ENCODE measurements around the gene AATK. TPM values are rescaled to one million over a fixed set of nuclear protein-coding genes. Genes with fewer than 3 reads are reported as not detected.
A peak's percentile ranks its signal among the peaks of the same experiment; 100 is the strongest.

The AATK gene
- total and polyA plus RNA-seq, 2 of the 13 experiments (the other 11 are each of a cell fraction or from before 2014, with no cell fraction given) = 2.9 to 8.4 TPM

DNA sequence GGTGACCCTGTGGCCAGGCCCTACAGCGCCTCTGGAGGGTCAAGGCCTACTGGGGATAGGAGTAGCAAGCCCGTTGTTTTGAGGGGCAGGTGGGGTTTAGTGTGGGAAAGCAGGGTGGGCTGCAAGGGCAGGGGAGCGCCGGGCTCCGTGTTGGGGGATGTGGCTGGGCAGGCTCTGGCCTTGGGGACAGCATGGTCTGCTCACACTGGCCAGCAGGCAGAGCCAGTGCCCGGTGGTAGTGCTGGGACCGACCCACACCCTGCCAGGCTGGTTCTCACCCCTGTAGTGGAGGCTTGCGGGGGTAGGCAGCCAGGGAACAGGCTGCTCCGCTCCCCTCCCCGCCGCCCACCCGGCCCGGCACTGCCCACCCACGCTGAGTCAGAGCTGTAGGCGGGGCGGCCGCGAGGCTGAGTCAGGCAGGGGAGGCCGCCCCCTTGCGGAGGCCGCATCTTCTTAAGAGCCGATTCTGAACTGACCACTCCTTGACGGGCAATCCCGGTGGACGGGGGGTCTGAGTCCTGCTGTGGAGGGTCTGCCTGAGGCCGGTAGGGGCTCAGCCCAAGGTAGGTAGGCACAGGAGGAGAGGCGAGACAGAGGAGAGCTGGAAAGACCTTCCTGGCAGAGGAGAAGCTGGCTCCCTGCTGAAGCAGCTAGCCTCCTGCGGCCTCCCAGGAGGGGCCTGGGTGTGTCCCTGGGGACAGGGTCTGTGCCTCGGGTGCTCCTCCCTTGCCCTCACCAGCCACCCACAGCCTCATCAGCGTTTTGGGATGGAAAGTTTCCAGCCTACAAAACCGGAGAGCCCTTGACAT is 68.7 kb downstream of the AATK start (continued):
- TF ChIP-seq, protein P1, sequence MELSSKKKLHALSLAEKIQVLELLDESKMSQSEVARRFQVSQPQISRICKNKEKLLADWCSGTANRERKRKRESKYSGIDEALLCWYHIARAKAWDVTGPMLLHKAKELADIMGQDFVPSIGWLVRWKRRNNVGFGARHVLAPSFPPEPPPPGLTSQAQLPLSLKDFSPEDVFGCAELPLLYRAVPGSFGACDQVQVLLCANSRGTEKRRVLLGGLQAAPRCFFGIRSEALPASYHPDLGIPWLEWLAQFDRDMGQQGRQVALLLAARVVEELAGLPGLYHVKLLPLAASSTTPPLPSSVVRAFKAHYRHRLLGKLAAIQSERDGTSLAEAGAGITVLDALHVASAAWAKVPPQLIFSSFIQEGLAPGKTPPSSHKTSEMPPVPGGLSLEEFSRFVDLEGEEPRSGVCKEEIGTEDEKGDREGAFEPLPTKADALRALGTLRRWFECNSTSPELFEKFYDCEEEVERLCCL (CRISPR knock-in tag; IDR thresholded peaks at IDR 0.05; ENCODE audit: borderline replicate concordance) = no peak
- no peak for TF ChIP-seq PHB2 (IDR thresholded peaks at IDR 0.05; ENCODE audit: partially characterized antibody)
- TF ChIP-seq, protein P2, sequence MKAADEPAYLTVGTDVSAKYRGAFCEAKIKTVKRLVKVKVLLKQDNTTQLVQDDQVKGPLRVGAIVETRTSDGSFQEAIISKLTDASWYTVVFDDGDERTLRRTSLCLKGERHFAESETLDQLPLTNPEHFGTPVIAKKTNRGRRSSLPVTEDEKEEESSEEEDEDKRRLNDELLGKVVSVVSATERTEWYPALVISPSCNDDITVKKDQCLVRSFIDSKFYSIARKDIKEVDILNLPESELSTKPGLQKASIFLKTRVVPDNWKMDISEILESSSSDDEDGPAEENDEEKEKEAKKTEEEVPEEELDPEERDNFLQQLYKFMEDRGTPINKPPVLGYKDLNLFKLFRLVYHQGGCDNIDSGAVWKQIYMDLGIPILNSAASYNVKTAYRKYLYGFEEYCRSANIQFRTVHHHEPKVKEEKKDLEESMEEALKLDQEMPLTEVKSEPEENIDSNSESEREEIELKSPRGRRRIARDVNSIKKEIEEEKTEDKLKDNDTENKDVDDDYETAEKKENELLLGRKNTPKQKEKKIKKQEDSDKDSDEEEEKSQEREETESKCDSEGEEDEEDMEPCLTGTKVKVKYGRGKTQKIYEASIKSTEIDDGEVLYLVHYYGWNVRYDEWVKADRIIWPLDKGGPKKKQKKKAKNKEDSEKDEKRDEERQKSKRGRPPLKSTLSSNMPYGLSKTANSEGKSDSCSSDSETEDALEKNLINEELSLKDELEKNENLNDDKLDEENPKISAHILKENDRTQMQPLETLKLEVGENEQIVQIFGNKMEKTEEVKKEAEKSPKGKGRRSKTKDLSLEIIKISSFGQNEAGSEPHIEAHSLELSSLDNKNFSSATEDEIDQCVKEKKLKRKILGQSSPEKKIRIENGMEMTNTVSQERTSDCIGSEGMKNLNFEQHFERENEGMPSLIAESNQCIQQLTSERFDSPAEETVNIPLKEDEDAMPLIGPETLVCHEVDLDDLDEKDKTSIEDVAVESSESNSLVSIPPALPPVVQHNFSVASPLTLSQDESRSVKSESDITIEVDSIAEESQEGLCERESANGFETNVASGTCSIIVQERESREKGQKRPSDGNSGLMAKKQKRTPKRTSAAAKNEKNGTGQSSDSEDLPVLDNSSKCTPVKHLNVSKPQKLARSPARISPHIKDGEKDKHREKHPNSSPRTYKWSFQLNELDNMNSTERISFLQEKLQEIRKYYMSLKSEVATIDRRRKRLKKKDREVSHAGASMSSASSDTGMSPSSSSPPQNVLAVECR (CRISPR knock-in tag; IDR thresholded peaks at IDR 0.05; ENCODE audit: borderline replicate concordance) = peak; percentile 59
- no peak for TF ChIP-seq SIX1 (CRISPR knock-in tag; IDR thresholded peaks at IDR 0.05; ENCODE audit: borderline replicate concordance)
- peak; percentile 26; the same call in 1 of the 2 replicates for TF ChIP-seq ZBTB38 (CRISPR knock-in tag; IDR thresholded peaks at IDR 0.05)
- no peak for TF ChIP-seq ZNF335 (CRISPR knock-in tag; IDR thresholded peaks at IDR 0.05)
- TF ChIP-seq, protein P3, sequence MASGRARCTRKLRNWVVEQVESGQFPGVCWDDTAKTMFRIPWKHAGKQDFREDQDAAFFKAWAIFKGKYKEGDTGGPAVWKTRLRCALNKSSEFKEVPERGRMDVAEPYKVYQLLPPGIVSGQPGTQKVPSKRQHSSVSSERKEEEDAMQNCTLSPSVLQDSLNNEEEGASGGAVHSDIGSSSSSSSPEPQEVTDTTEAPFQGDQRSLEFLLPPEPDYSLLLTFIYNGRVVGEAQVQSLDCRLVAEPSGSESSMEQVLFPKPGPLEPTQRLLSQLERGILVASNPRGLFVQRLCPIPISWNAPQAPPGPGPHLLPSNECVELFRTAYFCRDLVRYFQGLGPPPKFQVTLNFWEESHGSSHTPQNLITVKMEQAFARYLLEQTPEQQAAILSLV (CRISPR knock-in tag; IDR thresholded peaks at IDR 0.05; ENCODE audit: borderline replicate concordance) = peak; percentile 55; the same call in 1 of the 2 replicates
- TF ChIP-seq PITX1 (CRISPR knock-in tag; IDR thresholded peaks at IDR 0.05) = peak; percentile 42; the same call in 1 of the 2 replicates
- TF ChIP-seq PRDM10 (CRISPR knock-in tag; IDR thresholded peaks at IDR 0.05; ENCODE audit: low read depth) = peak; percentile 45; the same call in 1 of the 2 replicates
- TF ChIP-seq TEAD3 (CRISPR knock-in tag; optimal IDR thresholded peaks at IDR 0.05; ENCODE audit: borderline replicate concordance) = peak; percentile 53
- no peak for TF ChIP-seq ZBTB20 (CRISPR knock-in tag; IDR thresholded peaks at IDR 0.05; ENCODE audit: borderline replicate concordance, low read depth)
- peak; percentile 56; the same call in 1 of the 2 replicates for TF ChIP-seq ZFX (CRISPR knock-in tag; IDR thresholded peaks at IDR 0.05; ENCODE audit: low read depth)
- no peak for TF ChIP-seq RARA (CRISPR knock-in tag; IDR thresholded peaks at IDR 0.05)
- no peak for TF ChIP-seq HOXA9 (CRISPR knock-in tag; IDR thresholded peaks at IDR 0.05; ENCODE audit: borderline replicate concordance)
- TF ChIP-seq ZNF354B (CRISPR knock-in tag; IDR thresholded peaks at IDR 0.05) = no peak
- no peak for TF ChIP-seq ZSCAN12 (CRISPR knock-in tag; IDR thresholded peaks at IDR 0.05)
- TF ChIP-seq ZNF782 (CRISPR knock-in tag; IDR thresholded peaks at IDR 0.05; ENCODE audit: borderline replicate concordance) = peak; percentile 67; the same call in 1 of the 2 replicates

Data from HepG2 (cell line).